ENCODE data around the gene SLC2A13. TPM values are rescaled to one million over a fixed set of nuclear protein-coding genes. Genes with fewer than 3 reads are reported as not detected.

SLC2A13 gene
- total and polyA plus RNA-seq, 11 donors = 1.9 to 17.6 (median 8.5) TPM

- WGBS, 4 donors = 31 to 65% (median 46%) methylated on average over 3 of the region's 3 CpGs
- Histone ChIP-seq H3K4me1 (peaks cover 0 to 9% (median 0%) of the 10 kb centered on the region in 12 donors), H3K9me3 (no peaks in the 10 kb centered on the region), H3K4me3 (no peak overlapping the region), H3K36me3 (no peaks in the 10 kb centered on the region), H3K27ac (no peak overlapping the region), H3K27me3 (no peaks in the 10 kb centered on the region)
- no peak for TF ChIP-seq CTCF (IDR thresholded peaks at IDR 0.05)
- no peak for TF ChIP-seq POLR2A (IDR thresholded peaks at IDR 0.05)
- no peak for DNase-seq
- no peak for ATAC-seq
- intact Hi-C loops (cut with DNase I) = no loop called here
Observed at GRCh38 chr12:39892146-39892545, 213.7 kb downstream of the SLC2A13 start.

- Histone ChIP-seq H3K4me1 (peaks cover 0 to 9% (median 0%) of the 10 kb centered on the region in 12 donors), H3K27me3 (no peaks in the 10 kb centered on the region), H3K36me3 (no peaks in the 10 kb centered on the region), H3K27ac (no peak overlapping the region), H3K4me3 (no peak overlapping the region), H3K9me3 (no peaks in the 10 kb centered on the region)
- DNase-seq (no peak), ATAC-seq (no peak)
- intact Hi-C loops (cut with DNase I) = no loop called here
- TF ChIP-seq CTCF (IDR thresholded peaks at IDR 0.05) (no peak), POLR2A (IDR thresholded peaks at IDR 0.05) (no peak)
- 67 to 73% (median 70%) methylated on average over 1 of the region's 1 CpG for WGBS, 4 donors
Observed at GRCh38 chr12:39887856-39888255, 218.0 kb downstream of the SLC2A13 start.

- no peak for TF ChIP-seq CTCF (IDR thresholded peaks at IDR 0.05)
- TF ChIP-seq POLR2A (IDR thresholded peaks at IDR 0.05) = no peak
- Histone ChIP-seq H3K36me3 (no peaks in the 10 kb centered on the region), H3K27ac (no peak overlapping the region), H3K4me1 (no peaks in the 10 kb centered on the region), H3K27me3 (no peaks in the 10 kb centered on the region), H3K4me3 (no peak overlapping the region), H3K9me3 (no peaks in the 10 kb centered on the region)
- 93 to 100% (median 97%) methylated on average over 3 of the region's 3 CpGs for WGBS, 4 donors
- ATAC-seq = no peak
- no peak for DNase-seq
- intact Hi-C loops (cut with DNase I) = no loop called here
Observed at GRCh38 chr12:39886106-39886505, 219.8 kb downstream of the SLC2A13 start.

- H3K27me3 ChIP-seq = no peaks in the 10 kb centered on the region
- H3K4me3 ChIP-seq = no peak overlapping the region
- WGBS, 4 donors = 93 to 100% (median 97%) methylated on average over 2 of the region's 2 CpGs
- ATAC-seq = no peak
- TF ChIP-seq CTCF (IDR thresholded peaks at IDR 0.05) (no peak), POLR2A (IDR thresholded peaks at IDR 0.05) (no peak)
- DNase-seq = no peak
- no peaks in the 10 kb centered on the region for H3K36me3 ChIP-seq
- H3K4me1 ChIP-seq = no peaks in the 10 kb centered on the region
- intact Hi-C loops (cut with DNase I) = no loop called here
- H3K9me3 ChIP-seq = peaks cover 0 to 3% (median 0%) of the 10 kb centered on the region in 12 donors
- no peak overlapping the region for H3K27ac ChIP-seq
Observed at GRCh38 chr12:39884616-39885125, 221.2 kb downstream of the SLC2A13 start.
